OCI-LY7 (cell line): Measurements from ENCODE around the gene PTH1R. TPM values are rescaled to one million over a fixed set of nuclear protein-coding genes. Genes with fewer than 3 reads are reported as not detected.

Source experiments
- BruUV-seq: library from RNA; stranded (reverse); fragments of 400-500 nt; replicated peaks from 2 replicates; lab custom pipeline; 2021; lab: Mats Ljungman, UMichigan
- CTCF ChIA-PET: fragments of 300-600 bp; sonication (Branson Sonifier 250); formaldehyde crosslinking; loops from one replicate; lab custom pipeline; 2022; ENCODE audit warnings: antibody characterized with exemption; ENCODE audit not compliant: unreplicated experiment; lab: Charles Lee
- POLR2A ChIA-PET: fragments of 300-600 bp; sonication (Branson Sonifier 250); formaldehyde crosslinking; loops from one replicate; lab custom pipeline; 2022; ENCODE audit warnings: antibody characterized with exemption; lab: Charles Lee
- DNase-seq: peaks from one replicate; pipeline ENCODE4 v3.0.0-alpha.2; 2015; ENCODE audit warnings: low spot score
- H2AFZ ChIP-seq: fragments of 200-600 bp; sonication (generic), shearing (Covaris generic); 2 replicates; pipeline ENCODE4 v1.6.1; 2014; ENCODE audit warnings: mild to moderate bottlenecking, antibody characterized with exemption, low read length, moderate library complexity
- H3K27ac ChIP-seq: fragments of 200-600 bp; sonication (generic); 2 replicates; pipeline ENCODE4 v1.5.1; 2014; ENCODE audit warnings: mixed run types, low read depth, mild to moderate bottlenecking, moderate library complexity, low read length, inconsistent platforms; ENCODE audit not compliant: poor library complexity, severe bottlenecking
- H3K36me3 ChIP-seq: fragments of 200-600 bp; sonication (generic); 2 replicates; pipeline ENCODE4 v1.6.1; 2014; ENCODE audit warnings: mild to moderate bottlenecking, antibody characterized with exemption, low read length, moderate library complexity, mixed read lengths; ENCODE audit not compliant: insufficient read depth
- H3K4me1 ChIP-seq: fragments of 200-600 bp; sonication (generic); 2 replicates; pipeline ENCODE4 v1.5.1; 2014; ENCODE audit warnings: mild to moderate bottlenecking, low read length; ENCODE audit not compliant: insufficient read depth, poor library complexity, severe bottlenecking
- H3K4me2 ChIP-seq: fragments of 200-600 bp; sonication (generic); 2 replicates; pipeline ENCODE4 v1.6.1; 2014; ENCODE audit warnings: mild to moderate bottlenecking, low read length
- H3K4me3 ChIP-seq: fragments of 200-600 bp; sonication (generic); 2 replicates; pipeline ENCODE4 v1.5.1; 2014; ENCODE audit warnings: mild to moderate bottlenecking, low read depth, low read length; ENCODE audit not compliant: poor library complexity, severe bottlenecking
- H3K79me2 ChIP-seq: fragments of 200-600 bp; sonication (generic); 2 replicates; pipeline ENCODE4 v1.6.1; 2016; ENCODE audit warnings: low read depth, mild to moderate bottlenecking, low read length, moderate library complexity, mixed read lengths; ENCODE audit not compliant: insufficient read depth
- H3K9me2 ChIP-seq: fragments of 200-600 bp; sonication (generic); 2 replicates; pipeline ENCODE4 v1.6.1; 2016; ENCODE audit warnings: mild to moderate bottlenecking, low read length, mixed read lengths; ENCODE audit not compliant: insufficient read depth
- H3K9me3 ChIP-seq: fragments of 200-600 bp; sonication (generic); 2 replicates; pipeline ENCODE4 v1.6.1; 2014; ENCODE audit warnings: mild to moderate bottlenecking, mixed run types, low read length, mixed read lengths
- H4K20me1 ChIP-seq: fragments of 200-600 bp; sonication (generic); 2 replicates; pipeline ENCODE4 v1.6.1; 2014; ENCODE audit warnings: mild to moderate bottlenecking, antibody characterized with exemption, low read length, moderate library complexity, mixed read lengths; ENCODE audit not compliant: insufficient read depth
- CTCF ChIP-seq: fragments of 200-600 bp; sonication (generic); conservative IDR thresholded peaks from 2 replicates; pipeline ENCODE4 v1.5.1; 2014; ENCODE audit warnings: mild to moderate bottlenecking, antibody characterized with exemption, low read length, moderate library complexity, mixed read lengths
- EZH2phosphoT487 ChIP-seq: fragments of 200-600 bp; sonication (generic); IDR thresholded peaks from 2 replicates; pipeline ENCODE4 v1.6.1; 2018; ENCODE audit warnings: low read depth, borderline replicate concordance, mild to moderate bottlenecking, mixed run types, antibody characterized with exemption, low read length, moderate library complexity, mixed read lengths
- intact Hi-C: fragments of 100-400 bp; cut with micrococcal nuclease; formaldehyde crosslinking; loops from one replicate; pipeline ENCODE4 v1.10.0; 2022; ENCODE audit not compliant: unreplicated experiment
- total RNA-seq, 2 experiments: library from RNA; depleted of rRNA in 1 of 2; stranded (reverse); fragments of >200 nt in 1 of 2; shearing (Covaris generic) in 1 of 2; gene quantifications; 2 replicates each; pipeline ENCODE4 v1.2.3, GENCODE V29; 2014 to 2022

PTH1R gene
- total RNA-seq, 2 experiments from 2014 or later, result not detected

GRCh38 chr3:46897829-46898320 lies 20.4 kb downstream of the PTH1R start:
- Histone ChIP-seq H3K79me2 (no peaks in the 10 kb centered on the region), H3K4me1 (no peaks in the 10 kb centered on the region), H3K4me2 (no peak overlapping the region), H4K20me1 (no peaks in the 10 kb centered on the region), H3K9me3 (no peaks in the 10 kb centered on the region), H3K36me3 (no peaks in the 10 kb centered on the region), H2AFZ (no peak overlapping the region), H3K9me2 (no peaks in the 10 kb centered on the region), H3K4me3 (no peak overlapping the region), H3K27ac (no peak overlapping the region)
- no peak for DNase-seq
- TF ChIP-seq EZH2phosphoT487, result no peak
- TF ChIP-seq CTCF, result no peak
- CTCF ChIA-PET, result no interaction called here
- intact Hi-C loops, result no loop called here
- no TSS peak for BruUV-seq
- POLR2A ChIA-PET, result no interaction called here

- no peak for DNase-seq
- H3K4me3 ChIP-seq, result no peak overlapping the region
- H2AFZ ChIP-seq, result no peak overlapping the region
- no peaks in the 10 kb centered on the region for H4K20me1 ChIP-seq
- no peak for TF ChIP-seq CTCF
- TF ChIP-seq EZH2phosphoT487, result no peak
- ChIA-PET CTCF (no interaction called here), POLR2A (no interaction called here)
- intact Hi-C loops, result no loop called here
- no peaks in the 10 kb centered on the region for H3K79me2 ChIP-seq
- H3K36me3 ChIP-seq, result no peaks in the 10 kb centered on the region
- H3K4me2 ChIP-seq, result no peak overlapping the region
- no peaks in the 10 kb centered on the region for H3K9me3 ChIP-seq
- H3K4me1 ChIP-seq, result no peaks in the 10 kb centered on the region
- BruUV-seq, result no TSS peak
- no peaks in the 10 kb centered on the region for H3K9me2 ChIP-seq
- H3K27ac ChIP-seq, result no peak overlapping the region
Measured at GRCh38 chr3:46898321-46899150, 21.0 kb downstream of the PTH1R start.
